Keratinocyte (primary cell): ENCODE measurements around the gene GRM3. TPM values are rescaled to one million over a fixed set of nuclear protein-coding genes. Genes with fewer than 3 reads are reported as not detected.

Experiments used
- DNase-seq: peaks from one replicate; pipeline ENCODE4 v3.0.0-alpha.2; 2011; ENCODE audit warnings: low read depth, missing footprints, low spot score
- FAIRE-seq: peaks from 2 replicates; lab custom pipeline; 2011; peaks lifted over from hg19 to GRCh38; lab: Jason Lieb, UNC
- H2AFZ ChIP-seq: 2 replicates; pipeline ENCODE4 v1.6.0; 2012; ENCODE audit warnings: low read length, control low read depth, inconsistent platforms; ENCODE audit not compliant: control insufficient read depth
- H3K27ac ChIP-seq: 2 replicates; pipeline ENCODE4 v1.5.1; 2011; ENCODE audit warnings: low read length; ENCODE audit not compliant: control insufficient read depth, insufficient read depth
- H3K27me3 ChIP-seq: 3 replicates; pipeline ENCODE4 v1.6.0; 2011; ENCODE audit warnings: low read length; ENCODE audit not compliant: control insufficient read depth, insufficient read depth; ENCODE audit errors: extremely low read depth
- H3K36me3 ChIP-seq, 2 experiments: 2 replicates in 1 of 2; 3 replicates in 1 of 2; pipeline ENCODE4 v1.5.1; 2011; ENCODE audit warnings: low read length in 2 of 2, mild to moderate bottlenecking in 1 of 2; ENCODE audit not compliant: control insufficient read depth in 2 of 2, insufficient read depth in 2 of 2; ENCODE audit errors: extremely low read depth in 1 of 2
- H3K4me1 ChIP-seq: 3 replicates; pipeline ENCODE4 v1.5.1; 2011; ENCODE audit warnings: low read length; ENCODE audit not compliant: control insufficient read depth, insufficient read depth; ENCODE audit errors: extremely low read depth
- H3K4me2 ChIP-seq: 3 replicates; pipeline ENCODE4 v1.6.0; 2011; ENCODE audit warnings: low read depth, low read length; ENCODE audit not compliant: control insufficient read depth, insufficient read depth; ENCODE audit errors: extremely low read depth
- H3K4me3 ChIP-seq, 3 experiments: fragments of 200-600 bp in 1 of 3; sonication (generic) in 1 of 3; 2 replicates in 2 of 3; 3 replicates in 1 of 3; pipeline ENCODE4 v1.5.1; 2011 to 2016; ENCODE audit warnings: low read length in 3 of 3, mild to moderate bottlenecking in 3 of 3, control low read depth in 2 of 3, inconsistent platforms in 1 of 3, low read depth in 1 of 3, mixed read lengths in 1 of 3, mixed run types in 1 of 3, moderate library complexity in 1 of 3; ENCODE audit not compliant: control insufficient read depth in 2 of 3, insufficient read depth in 2 of 3; ENCODE audit errors: extremely low read depth in 1 of 3
- H3K79me2 ChIP-seq: 2 replicates; pipeline ENCODE4 v1.6.0; 2012; ENCODE audit warnings: low read length; ENCODE audit not compliant: control insufficient read depth, insufficient read depth
- H3K9ac ChIP-seq: 3 replicates; pipeline ENCODE4 v1.6.0; 2011; ENCODE audit warnings: low read length; ENCODE audit not compliant: control insufficient read depth, insufficient read depth; ENCODE audit errors: extremely low read depth
- H3K9me1 ChIP-seq: 3 replicates; pipeline ENCODE4 v1.6.0; 2011; ENCODE audit warnings: low read length; ENCODE audit not compliant: control insufficient read depth, insufficient read depth; ENCODE audit errors: extremely low read depth
- H3K9me3 ChIP-seq: 2 replicates; pipeline ENCODE4 v1.5.1; 2012; ENCODE audit warnings: low read depth, low read length; ENCODE audit not compliant: control insufficient read depth
- H4K20me1 ChIP-seq: 3 replicates; pipeline ENCODE4 v1.6.0; 2011; ENCODE audit warnings: low read length; ENCODE audit not compliant: control insufficient read depth, insufficient read depth; ENCODE audit errors: extremely low read depth
- CTCF ChIP-seq, 3 experiments: IDR thresholded peaks in 1 of 3; conservative IDR thresholded peaks in 1 of 3; optimal IDR thresholded peaks in 1 of 3; 2 replicates in 2 of 3; 3 replicates in 1 of 3; pipeline versions ENCODE3 to v1.5.1; 2011; ENCODE audit warnings: low read length in 3 of 3, mild to moderate bottlenecking in 3 of 3, moderate library complexity in 2 of 3, control low read depth in 1 of 3, inconsistent platforms in 1 of 3; ENCODE audit not compliant: insufficient read depth in 2 of 3; ENCODE audit errors: extremely low read depth in 1 of 3
- EZH2 ChIP-seq: IDR thresholded peaks from one replicate; pipeline ENCODE4 v1.6.1; 2012; ENCODE audit warnings: inconsistent platforms, mild to moderate bottlenecking, low read length, moderate library complexity
- dilution Hi-C: fragments of 300-500 bp; cut with MboI; formaldehyde crosslinking; loops from one replicate; pipeline ENCODE4 v1.7.0; 2020; ENCODE audit warnings: low sequenced_read_pairs; ENCODE audit not compliant: extremely low pct_ligation_motif_present
- polyA plus RNA-seq, 5 experiments: library from polyadenylated mRNA; depleted of rRNA in 3 of 5; stranded (reverse) in 3 of 5; stranded (forward) in 1 of 5; unstranded in 1 of 5; fragments of >200 nt; gene quantifications; 1 replicate in 1 of 5; 2 replicates in 3 of 5; 3 replicates in 1 of 5; pipeline versions ENCODE4 v1.2.1 to v1.2.3, GENCODE V29; 2011 to 2012; ENCODE audit warnings: missing spikeins in 2 of 5, low read depth in 1 of 5, low replicate concordance in 1 of 5

The GRM3 gene
- polyA plus RNA-seq, 1 donor (not counting 4 experiments of a cell fraction or from before 2014, with no cell fraction given), result not detected

DNA sequence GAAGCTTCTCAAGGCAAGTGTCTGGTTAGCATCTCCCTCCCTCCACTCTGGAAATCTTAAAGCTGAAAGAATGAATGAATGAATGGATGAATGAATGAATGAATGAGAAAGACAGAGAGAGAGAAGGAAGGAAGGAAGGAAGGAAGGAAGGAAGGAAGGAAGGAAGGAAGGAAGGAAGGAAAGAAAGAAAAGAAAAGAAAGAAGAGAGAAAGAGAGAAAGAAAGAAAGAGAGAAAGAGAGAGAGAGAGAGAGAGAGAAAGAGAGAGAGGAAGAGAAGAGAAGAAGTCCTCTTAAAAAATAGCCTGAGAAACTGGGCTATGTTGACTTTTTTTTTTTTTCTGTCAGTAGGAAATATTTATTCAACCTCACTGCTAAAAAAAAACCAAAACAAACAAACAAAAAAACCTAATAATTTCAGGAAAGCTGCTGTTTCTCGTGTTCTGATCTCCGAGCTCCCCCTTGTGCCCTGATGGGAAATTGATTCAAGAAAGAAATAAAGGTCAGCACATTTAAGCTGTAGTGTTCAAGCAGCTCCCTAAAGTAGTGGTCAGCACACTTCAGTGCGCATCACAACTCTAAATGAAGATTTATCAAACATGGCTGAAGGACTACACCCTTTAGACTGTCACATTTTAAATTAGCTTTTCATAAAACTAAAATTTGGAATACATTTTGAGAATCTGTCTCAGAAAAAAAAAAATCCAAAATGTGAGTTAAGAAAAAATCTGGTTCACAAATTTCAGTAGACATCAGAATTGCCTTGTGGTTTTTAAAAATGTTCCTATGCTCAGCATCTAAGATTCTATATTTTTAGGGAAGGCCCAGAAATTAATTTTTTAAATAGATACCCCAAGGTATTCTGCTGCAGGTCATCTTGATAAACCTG is 261.5 kb downstream of the GRM3 start:
- Histone ChIP-seq H3K9me1 (no peaks in the 10 kb centered on the region), H3K4me3 (no peak overlapping the region), H3K4me1 (no peaks in the 10 kb centered on the region), H2AFZ (no peak overlapping the region), H4K20me1 (no peaks in the 10 kb centered on the region), H3K4me2 (no peak overlapping the region), H3K9ac (no peak overlapping the region), H3K36me3 (no peaks in the 10 kb centered on the region), H3K79me2 (no peaks in the 10 kb centered on the region), H3K9me3 (no peaks in the 10 kb centered on the region), H3K27ac (no peak overlapping the region), H3K27me3 (no peaks in the 10 kb centered on the region)
- no peak for FAIRE-seq
- TF ChIP-seq EZH2, result no peak
- TF ChIP-seq CTCF (optimal IDR thresholded peaks at IDR 0.05 in 1 of 3, IDR thresholded peaks at IDR 0.05 in 1 of 3, conservative IDR thresholded peaks at IDR 0.05 in 1 of 3; ENCODE audit: extremely low read depth in 1 of 3, insufficient read depth in 2 of 3, low read length in 3 of 3), result peak; percentile 46 to 51 (median 46)
- DNase-seq, result no peak
- dilution Hi-C loops, result no loop called here

DNA sequence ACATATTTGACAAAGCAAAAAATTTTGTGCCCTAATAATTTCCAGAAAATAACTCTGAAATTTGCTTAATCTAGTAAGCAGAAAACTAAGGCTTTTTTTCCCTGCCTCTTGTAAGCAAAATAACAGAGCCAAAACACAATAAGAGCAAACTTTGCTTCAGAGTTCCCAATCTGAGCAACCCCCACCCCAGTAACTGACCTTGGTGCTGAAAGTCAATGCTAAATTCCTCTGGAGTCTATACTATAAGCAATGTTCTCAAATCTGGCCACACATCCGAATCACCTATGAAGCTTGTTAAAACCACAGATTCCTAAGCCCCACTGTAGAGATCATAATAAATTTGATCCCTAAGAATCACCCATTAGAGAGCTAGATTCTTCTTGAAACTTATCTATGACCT is 265.2 kb downstream of the GRM3 start:
- no peak for DNase-seq
- H3K4me2 ChIP-seq, result no peak overlapping the region
- no peak overlapping the region for H3K27ac ChIP-seq
- H3K9me3 ChIP-seq, result no peaks in the 10 kb centered on the region
- H4K20me1 ChIP-seq, result no peaks in the 10 kb centered on the region
- H3K36me3 ChIP-seq, result no peaks in the 10 kb centered on the region
- TF ChIP-seq EZH2 (no peak), CTCF (optimal IDR thresholded peaks at IDR 0.05 in 1 of 3, IDR thresholded peaks at IDR 0.05 in 1 of 3, conservative IDR thresholded peaks at IDR 0.05 in 1 of 3; ENCODE audit: extremely low read depth in 1 of 3, insufficient read depth in 2 of 3, low read length in 3 of 3) (no peak)
- H2AFZ ChIP-seq, result no peak overlapping the region
- H3K79me2 ChIP-seq, result no peaks in the 10 kb centered on the region
- H3K27me3 ChIP-seq, result no peaks in the 10 kb centered on the region
- peak; percentile 36 for FAIRE-seq
- no peak overlapping the region for H3K4me3 ChIP-seq
- H3K9me1 ChIP-seq, result no peaks in the 10 kb centered on the region
- H3K9ac ChIP-seq, result no peak overlapping the region
- dilution Hi-C loops, result no loop called here
- H3K4me1 ChIP-seq, result no peaks in the 10 kb centered on the region
